RWPE2 (cell line): ENCODE data around the gene COL21A1.

ENCODE experiments used
- ATAC-seq: fragments of 200-7000 bp; cut with Tn5 transposase; 3 replicates; pipeline ENCODE4 v1.9.1; 2021; ENCODE audit warnings: low read depth
- DNase-seq: peaks from one replicate; pipeline ENCODE4 v3.0.0-alpha.2; 2020; ENCODE audit warnings: low spot score
- H3K27ac ChIP-seq: fragments of 450-650 bp; 2 replicates; pipeline ENCODE4 v1.5.1; 2017; ENCODE audit warnings: mild to moderate bottlenecking; ENCODE audit not compliant: poor library complexity, severe bottlenecking
- H3K27me3 ChIP-seq: fragments of 250-450 bp; sonication (Bioruptor Pico); 2 replicates; pipeline ENCODE4 v1.5.1; 2021; ENCODE audit warnings: mild to moderate bottlenecking, moderate library complexity; ENCODE audit not compliant: insufficient read depth, poor library complexity, severe bottlenecking
- H3K36me3 ChIP-seq: fragments of 250-450 bp; sonication (Bioruptor Pico); 2 replicates; pipeline ENCODE4 v1.5.1; 2020; ENCODE audit warnings: low read depth, mild to moderate bottlenecking, moderate library complexity
- H3K4me1 ChIP-seq: fragments of 250-450 bp; sonication (Bioruptor Pico); 2 replicates; pipeline ENCODE4 v1.5.1; 2021; ENCODE audit warnings: mild to moderate bottlenecking, moderate library complexity; ENCODE audit not compliant: insufficient read depth, poor library complexity, severe bottlenecking
- H3K4me3 ChIP-seq: fragments of 250-450 bp; sonication (Bioruptor Pico); 2 replicates; pipeline ENCODE4 v1.5.1; 2021; ENCODE audit warnings: mild to moderate bottlenecking, moderate library complexity; ENCODE audit not compliant: severe bottlenecking
- H3K9me3 ChIP-seq: fragments of 250-450 bp; sonication (Bioruptor Pico); 2 replicates; pipeline ENCODE4 v1.5.1; 2021; ENCODE audit warnings: mild to moderate bottlenecking, moderate library complexity; ENCODE audit not compliant: severe bottlenecking
- TF ChIP-seq, protein P1 (sequence below): fragments of 450-650 bp; IDR thresholded peaks from one replicate; pipeline ENCODE4 v1.5.1; 2017; ENCODE audit warnings: mild to moderate bottlenecking, moderate library complexity; ENCODE audit not compliant: poor library complexity, severe bottlenecking

The COL21A1 gene

DNA sequence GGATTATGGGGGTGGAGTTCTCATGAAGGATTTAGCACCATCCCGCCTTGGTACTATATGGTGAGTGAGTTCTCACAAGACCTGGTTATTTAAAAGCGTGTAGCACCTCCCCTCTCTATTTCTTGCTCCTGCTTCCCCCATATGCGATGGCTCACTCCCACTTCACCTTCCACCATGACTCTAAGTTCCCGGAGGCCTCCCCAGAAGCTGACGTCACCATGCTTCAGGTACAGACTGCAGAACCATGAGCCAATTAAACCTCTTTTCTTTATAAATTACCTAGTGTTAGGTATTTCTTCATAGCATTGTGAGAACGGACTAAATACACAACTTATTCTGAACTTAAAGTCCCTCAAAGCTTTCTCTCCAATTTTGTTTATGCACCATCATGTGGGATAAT lies 208.6 kb downstream of the COL21A1 start:
- no peak for DNase-seq
- TF ChIP-seq, protein P1, sequence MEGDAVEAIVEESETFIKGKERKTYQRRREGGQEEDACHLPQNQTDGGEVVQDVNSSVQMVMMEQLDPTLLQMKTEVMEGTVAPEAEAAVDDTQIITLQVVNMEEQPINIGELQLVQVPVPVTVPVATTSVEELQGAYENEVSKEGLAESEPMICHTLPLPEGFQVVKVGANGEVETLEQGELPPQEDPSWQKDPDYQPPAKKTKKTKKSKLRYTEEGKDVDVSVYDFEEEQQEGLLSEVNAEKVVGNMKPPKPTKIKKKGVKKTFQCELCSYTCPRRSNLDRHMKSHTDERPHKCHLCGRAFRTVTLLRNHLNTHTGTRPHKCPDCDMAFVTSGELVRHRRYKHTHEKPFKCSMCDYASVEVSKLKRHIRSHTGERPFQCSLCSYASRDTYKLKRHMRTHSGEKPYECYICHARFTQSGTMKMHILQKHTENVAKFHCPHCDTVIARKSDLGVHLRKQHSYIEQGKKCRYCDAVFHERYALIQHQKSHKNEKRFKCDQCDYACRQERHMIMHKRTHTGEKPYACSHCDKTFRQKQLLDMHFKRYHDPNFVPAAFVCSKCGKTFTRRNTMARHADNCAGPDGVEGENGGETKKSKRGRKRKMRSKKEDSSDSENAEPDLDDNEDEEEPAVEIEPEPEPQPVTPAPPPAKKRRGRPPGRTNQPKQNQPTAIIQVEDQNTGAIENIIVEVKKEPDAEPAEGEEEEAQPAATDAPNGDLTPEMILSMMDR: no peak
- Histone ChIP-seq H3K27me3 (no peaks in the 10 kb centered on the region), H3K4me1 (peaks cover 18% of the 10 kb centered on the region), H3K36me3 (no peaks in the 10 kb centered on the region), H3K9me3 (no peaks in the 10 kb centered on the region), H3K4me3 (no peak overlapping the region), H3K27ac (no peak overlapping the region)
- ATAC-seq: no peak

DNA sequence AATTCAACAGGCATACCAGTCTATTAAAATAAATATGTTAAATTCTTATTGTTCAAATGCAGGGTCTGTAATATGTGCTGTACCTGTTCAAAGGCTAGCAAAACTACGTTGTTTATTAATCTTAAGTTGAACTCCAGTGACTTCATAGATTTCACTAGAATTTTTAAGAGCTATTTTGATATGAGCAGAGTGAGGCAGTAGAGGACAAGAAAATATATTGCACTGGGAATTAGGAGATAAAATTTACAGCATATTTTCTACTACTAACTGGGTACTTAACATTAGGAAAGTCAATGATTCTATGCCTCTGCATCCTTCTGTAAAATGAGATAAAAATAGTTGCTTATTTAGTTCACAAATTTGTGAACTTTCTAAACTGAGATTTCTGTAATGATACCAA lies 209.8 kb downstream of the COL21A1 start:
- Histone ChIP-seq H3K9me3 (no peaks in the 10 kb centered on the region), H3K36me3 (no peaks in the 10 kb centered on the region), H3K4me3 (no peak overlapping the region), H3K27me3 (no peaks in the 10 kb centered on the region), H3K27ac (no peak overlapping the region), H3K4me1 (peaks cover 14% of the 10 kb centered on the region)
- DNase-seq (no peak), ATAC-seq (no peak)
- TF ChIP-seq, protein P1: no peak

DNA sequence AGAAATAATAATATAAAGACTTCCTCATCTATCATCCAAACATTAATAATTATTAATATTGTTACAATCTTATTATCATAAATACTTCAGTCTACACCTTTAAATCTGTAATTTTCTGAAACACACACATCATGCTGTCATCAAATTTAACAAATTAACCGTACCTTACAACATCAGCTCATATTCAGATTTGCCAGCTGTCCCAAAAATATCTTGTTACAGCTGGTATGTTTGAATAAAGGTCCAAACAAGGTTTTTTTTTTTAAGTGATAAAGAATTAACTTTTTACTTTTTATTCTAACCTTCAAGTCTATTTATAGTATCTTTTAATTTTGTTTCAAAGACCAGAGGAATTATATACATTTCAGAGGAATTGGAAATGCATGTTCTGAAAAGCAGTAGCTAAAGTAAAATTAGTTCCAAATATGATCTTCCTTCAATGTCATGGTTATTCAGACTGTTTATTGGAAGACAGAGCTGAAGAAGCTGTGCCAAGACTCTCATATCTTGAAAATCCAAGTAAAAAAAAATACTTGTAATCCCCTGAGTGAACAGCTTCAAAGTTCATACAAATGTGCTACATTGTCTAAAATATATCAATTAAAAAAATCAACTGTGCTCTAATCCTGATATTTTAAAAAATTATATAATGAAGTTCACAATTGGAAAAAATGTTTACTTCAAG lies 210.3 kb downstream of the COL21A1 start:
- no peak for DNase-seq
- H3K36me3 ChIP-seq: no peaks in the 10 kb centered on the region
- no peak overlapping the region for H3K4me3 ChIP-seq
- H3K27ac ChIP-seq: no peak overlapping the region
- H3K4me1 ChIP-seq: peaks cover 14% of the 10 kb centered on the region
- no peaks in the 10 kb centered on the region for H3K27me3 ChIP-seq
- TF ChIP-seq, protein P1: no peak
- no peak for ATAC-seq
- no peaks in the 10 kb centered on the region for H3K9me3 ChIP-seq

DNA sequence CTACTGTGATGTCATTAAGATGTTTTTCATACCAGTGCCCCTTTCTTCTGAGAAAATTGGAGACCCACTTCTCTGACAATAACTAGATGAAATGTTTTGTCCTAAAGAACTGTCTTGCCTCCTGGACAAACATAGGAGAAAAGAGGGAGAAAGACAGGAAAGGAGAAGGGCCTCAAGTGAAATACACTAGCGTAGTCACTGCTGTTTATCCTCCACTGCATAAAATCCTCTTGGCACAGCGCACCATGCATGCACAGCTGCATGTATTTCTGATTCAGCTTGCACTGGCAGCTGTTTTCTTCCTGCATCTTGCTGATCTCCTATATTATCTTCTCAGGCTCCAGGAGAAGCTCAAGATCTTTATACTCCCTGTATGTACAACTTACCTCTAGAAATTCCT lies 214.0 kb downstream of the COL21A1 start:
- Histone ChIP-seq H3K36me3 (no peaks in the 10 kb centered on the region), H3K9me3 (peaks cover 4% of the 10 kb centered on the region), H3K27me3 (no peaks in the 10 kb centered on the region), H3K4me3 (no peak overlapping the region), H3K27ac (no peak overlapping the region), H3K4me1 (no peaks in the 10 kb centered on the region)
- ATAC-seq: no peak
- TF ChIP-seq, protein P1: no peak
- DNase-seq: no peak

DNA sequence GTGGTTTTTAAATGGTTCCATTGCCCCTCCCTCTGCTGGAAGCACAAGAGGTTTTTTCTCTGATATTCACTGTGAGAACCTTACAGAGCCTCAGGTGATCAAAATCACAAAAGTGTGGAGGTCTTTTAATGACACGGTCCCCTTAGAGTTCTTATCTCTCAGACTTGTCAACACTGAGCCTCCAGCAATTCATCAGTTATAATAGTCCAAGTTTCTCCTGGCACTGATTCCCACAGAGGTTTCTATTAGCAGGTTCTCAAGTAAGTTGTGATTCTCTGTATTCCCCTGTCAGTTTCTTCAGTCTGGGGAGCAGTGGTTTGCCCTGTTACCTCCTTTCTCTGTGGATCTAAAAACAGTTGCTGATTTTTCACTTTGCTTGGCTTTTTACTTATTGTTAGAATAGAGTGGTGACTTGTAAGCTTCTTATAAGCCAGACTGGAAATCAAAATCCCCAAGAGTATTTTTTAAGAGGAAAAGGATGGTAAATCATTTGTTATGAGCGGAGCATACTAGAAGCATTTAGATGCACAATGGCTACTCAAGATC lies 214.6 kb downstream of the COL21A1 start:
- TF ChIP-seq, protein P1: no peak
- DNase-seq: no peak
- Histone ChIP-seq H3K27me3 (no peaks in the 10 kb centered on the region), H3K27ac (no peak overlapping the region), H3K9me3 (peaks cover 4% of the 10 kb centered on the region), H3K36me3 (no peaks in the 10 kb centered on the region), H3K4me3 (no peak overlapping the region), H3K4me1 (no peaks in the 10 kb centered on the region)
- ATAC-seq: no peak
